WERI-Rb-1 (cell line): ENCODE data around the gene TASP1.

Experiments used
- DNase-seq: peaks from one replicate; pipeline ENCODE4 v3.0.0-alpha.2; 2020
- H3K27ac ChIP-seq: fragments of 250-450 bp; sonication (Bioruptor Pico); 2 replicates; pipeline ENCODE4 v1.5.1; 2020; ENCODE audit warnings: mild to moderate bottlenecking, moderate library complexity
- H3K27me3 ChIP-seq: fragments of 250-450 bp; sonication (Bioruptor Pico); 2 replicates; pipeline ENCODE4 v1.5.1; 2021; ENCODE audit warnings: mild to moderate bottlenecking, low read depth, moderate library complexity; ENCODE audit not compliant: insufficient read depth, severe bottlenecking
- H3K36me3 ChIP-seq: fragments of 250-450 bp; sonication (Bioruptor Pico); 2 replicates; pipeline ENCODE4 v1.5.1; 2020; ENCODE audit warnings: mild to moderate bottlenecking, moderate library complexity
- H3K4me3 ChIP-seq: 2 replicates; pipeline ENCODE4 v1.5.1; 2011; ENCODE audit warnings: low read depth, mild to moderate bottlenecking, control low read depth, low read length
- H3K9me3 ChIP-seq: fragments of 250-450 bp; sonication (Bioruptor Pico); 2 replicates; pipeline ENCODE4 v1.5.1; 2021; ENCODE audit warnings: mild to moderate bottlenecking, moderate library complexity; ENCODE audit not compliant: severe bottlenecking
- TF ChIP-seq, protein P1 (sequence below): IDR thresholded peaks from 2 replicates; pipeline ENCODE4 v1.5.1; 2011; ENCODE audit warnings: low read depth, mild to moderate bottlenecking, control low read depth, inconsistent platforms, low read length

The TASP1 gene

DNA sequence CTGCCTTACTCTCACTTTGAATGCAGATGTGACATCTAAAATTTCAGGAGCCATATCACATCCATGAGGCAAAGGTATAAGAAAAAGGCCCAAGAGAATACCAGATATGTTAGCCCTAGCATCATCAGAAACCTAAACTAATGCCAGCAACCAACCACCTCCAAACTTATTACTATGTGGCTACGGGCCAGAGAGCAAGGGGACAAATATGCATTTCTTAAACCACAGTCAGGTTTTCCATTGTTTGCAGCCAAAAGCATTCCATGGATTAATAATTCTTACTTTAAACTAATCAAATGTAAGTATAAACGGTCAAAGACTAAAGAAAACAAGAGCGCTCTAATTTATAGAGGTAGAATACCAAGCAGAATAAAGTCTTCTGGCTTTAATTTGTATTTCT is 84.7 kb downstream of the TASP1 start:
- TF ChIP-seq, protein P1, sequence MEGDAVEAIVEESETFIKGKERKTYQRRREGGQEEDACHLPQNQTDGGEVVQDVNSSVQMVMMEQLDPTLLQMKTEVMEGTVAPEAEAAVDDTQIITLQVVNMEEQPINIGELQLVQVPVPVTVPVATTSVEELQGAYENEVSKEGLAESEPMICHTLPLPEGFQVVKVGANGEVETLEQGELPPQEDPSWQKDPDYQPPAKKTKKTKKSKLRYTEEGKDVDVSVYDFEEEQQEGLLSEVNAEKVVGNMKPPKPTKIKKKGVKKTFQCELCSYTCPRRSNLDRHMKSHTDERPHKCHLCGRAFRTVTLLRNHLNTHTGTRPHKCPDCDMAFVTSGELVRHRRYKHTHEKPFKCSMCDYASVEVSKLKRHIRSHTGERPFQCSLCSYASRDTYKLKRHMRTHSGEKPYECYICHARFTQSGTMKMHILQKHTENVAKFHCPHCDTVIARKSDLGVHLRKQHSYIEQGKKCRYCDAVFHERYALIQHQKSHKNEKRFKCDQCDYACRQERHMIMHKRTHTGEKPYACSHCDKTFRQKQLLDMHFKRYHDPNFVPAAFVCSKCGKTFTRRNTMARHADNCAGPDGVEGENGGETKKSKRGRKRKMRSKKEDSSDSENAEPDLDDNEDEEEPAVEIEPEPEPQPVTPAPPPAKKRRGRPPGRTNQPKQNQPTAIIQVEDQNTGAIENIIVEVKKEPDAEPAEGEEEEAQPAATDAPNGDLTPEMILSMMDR = no peak
- Histone ChIP-seq H3K27ac (no peak overlapping the region), H3K4me3 (no peak overlapping the region), H3K27me3 (no peaks in the 10 kb centered on the region), H3K9me3 (no peaks in the 10 kb centered on the region), H3K36me3 (no peaks in the 10 kb centered on the region)
- no peak for DNase-seq

DNA sequence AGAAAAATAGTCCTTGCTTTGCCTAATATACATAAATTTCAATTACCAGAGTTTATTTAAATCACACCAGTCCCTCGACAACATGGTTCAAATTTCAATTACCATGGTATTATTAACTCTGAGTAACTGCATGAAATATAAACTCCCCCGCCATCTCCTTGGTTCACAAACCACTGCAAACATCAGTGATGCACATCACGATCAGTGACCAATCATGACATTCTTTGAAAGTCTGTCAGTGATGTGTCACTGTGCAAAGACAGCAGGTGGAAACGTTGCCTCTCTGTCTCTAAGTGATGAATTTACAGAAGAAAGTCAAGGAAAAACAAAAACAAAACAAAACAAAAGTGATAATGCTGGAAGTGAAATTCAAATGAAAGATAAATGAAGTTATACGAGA is 86.7 kb downstream of the TASP1 start:
- DNase-seq = no peak
- Histone ChIP-seq H3K36me3 (no peaks in the 10 kb centered on the region), H3K27ac (no peak overlapping the region), H3K9me3 (no peaks in the 10 kb centered on the region), H3K27me3 (no peaks in the 10 kb centered on the region), H3K4me3 (no peak overlapping the region)
- TF ChIP-seq, protein P1 = no peak

DNA sequence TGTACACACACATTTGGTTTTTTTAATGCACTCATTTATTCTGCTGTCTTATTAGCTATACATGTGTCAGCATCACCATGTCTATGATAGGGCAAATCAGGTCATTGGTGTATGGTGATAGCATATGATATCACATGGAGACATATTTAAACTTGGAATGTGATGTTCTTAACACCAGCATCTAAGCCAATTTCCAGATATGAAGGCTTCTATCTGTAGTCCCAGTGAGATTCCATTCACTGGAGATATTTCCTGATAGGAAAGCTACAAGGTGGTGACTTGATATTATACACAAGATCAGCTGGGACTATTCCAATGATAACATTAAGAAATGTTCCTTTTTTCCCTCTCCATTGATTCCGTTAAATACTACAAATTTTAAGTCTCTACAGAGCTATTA is 89.3 kb downstream of the TASP1 start:
- TF ChIP-seq, protein P1 = no peak
- DNase-seq = no peak
- Histone ChIP-seq H3K9me3 (no peaks in the 10 kb centered on the region), H3K27me3 (no peaks in the 10 kb centered on the region), H3K36me3 (no peaks in the 10 kb centered on the region), H3K27ac (no peak overlapping the region), H3K4me3 (no peak overlapping the region)

DNA sequence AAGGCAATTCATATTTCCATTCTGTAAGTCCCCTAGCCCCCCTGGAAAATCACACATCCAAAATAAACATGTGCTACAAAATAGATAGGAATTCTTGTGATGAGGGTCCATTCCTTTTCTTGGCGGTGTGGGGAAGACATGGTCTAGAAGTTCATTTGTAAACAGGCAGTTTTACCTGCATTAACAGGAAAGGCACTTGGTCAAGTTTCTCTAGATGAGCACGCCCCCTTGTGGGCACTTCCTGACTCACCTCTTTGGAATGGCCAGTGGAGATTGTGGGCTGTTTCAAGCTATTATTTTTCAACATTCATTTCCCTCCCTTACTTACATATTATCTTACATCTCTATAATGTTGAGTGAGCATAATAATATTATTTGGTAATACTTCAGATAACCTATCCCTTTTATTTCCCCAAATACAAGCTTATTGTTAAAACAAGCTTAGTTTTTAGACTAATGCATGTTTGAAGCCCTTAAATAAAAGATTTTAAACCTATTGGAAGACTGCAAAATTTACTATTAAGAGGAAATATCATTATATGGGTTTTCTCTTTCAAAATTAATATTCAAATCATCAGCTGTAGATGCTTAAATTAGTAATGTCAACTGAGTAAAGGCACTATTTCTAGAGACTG is 92.1 kb downstream of the TASP1 start:
- TF ChIP-seq, protein P1 = peak; percentile 71
- Histone ChIP-seq H3K4me3 (no peak overlapping the region), H3K27ac (no peak overlapping the region), H3K36me3 (no peaks in the 10 kb centered on the region), H3K27me3 (no peaks in the 10 kb centered on the region), H3K9me3 (no peaks in the 10 kb centered on the region)
- DNase-seq = peak; percentile 82

DNA sequence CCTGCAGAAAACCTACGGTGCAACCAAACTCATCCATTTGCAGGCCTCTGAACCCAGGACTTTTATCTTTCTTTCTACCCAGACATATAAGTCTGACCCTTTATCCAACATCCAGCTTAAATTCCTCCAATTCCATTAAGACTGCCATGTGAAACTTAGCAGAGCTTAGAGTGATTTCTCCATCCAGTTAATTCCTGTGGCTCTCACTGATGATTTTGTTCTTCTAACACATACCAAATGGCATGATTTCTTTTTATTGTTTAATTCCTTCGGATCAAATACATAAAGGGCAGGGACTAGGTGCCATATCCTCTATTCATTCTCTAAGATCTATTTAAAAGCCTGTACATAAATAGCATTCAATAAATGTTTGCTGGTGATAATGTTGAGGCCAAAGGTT is 92.9 kb downstream of the TASP1 start:
- H3K27ac ChIP-seq = no peak overlapping the region
- H3K36me3 ChIP-seq = no peaks in the 10 kb centered on the region

More for the DNA sequence above, 92.9 kb downstream of the TASP1 start:
- H3K9me3 ChIP-seq = no peaks in the 10 kb centered on the region
- no peak overlapping the region for H3K4me3 ChIP-seq
- TF ChIP-seq, protein P1 = no peak
- no peak for DNase-seq
- H3K27me3 ChIP-seq = no peaks in the 10 kb centered on the region
